DND-41 (cell line): ENCODE measurements around the gene CXCR3.
"Not testable (repeated sequence)": the region's sequence is repeated elsewhere in the genome, so short reads cannot be mapped to it uniquely, and the experiment has no call there.

ENCODE experiments used
- ATAC-seq: fragments of 200-7000 bp; cut with Tn5 transposase; 3 replicates; pipeline ENCODE4 v1.9.1; 2021; ENCODE audit warnings: low read depth; ENCODE audit not compliant: insufficient read depth
- DNase-seq: peaks from one replicate; pipeline ENCODE4 v3.0.0-alpha.2; 2020
- H2AFZ ChIP-seq: 2 replicates; pipeline ENCODE4 v1.6.0; 2012; ENCODE audit warnings: low read depth, low read length
- H3K27ac ChIP-seq: 2 replicates; pipeline ENCODE4 v1.5.1; 2012; ENCODE audit warnings: low read length, inconsistent platforms
- H3K27me3 ChIP-seq: fragments of 200-600 bp; sonication (generic); 2 replicates; pipeline ENCODE4 v1.6.0; 2012; ENCODE audit warnings: low read length, mild to moderate bottlenecking, inconsistent platforms; ENCODE audit not compliant: insufficient read depth, poor library complexity
- H3K36me3 ChIP-seq: 2 replicates; pipeline ENCODE4 v1.5.1; 2012; ENCODE audit warnings: low read length, inconsistent platforms; ENCODE audit not compliant: insufficient read depth
- H3K4me1 ChIP-seq: 2 replicates; pipeline ENCODE4 v1.5.1; 2012; ENCODE audit warnings: mild to moderate bottlenecking, low read length; ENCODE audit not compliant: insufficient read depth
- H3K4me2 ChIP-seq: 2 replicates; pipeline ENCODE4 v1.6.0; 2012; ENCODE audit warnings: mild to moderate bottlenecking, moderate library complexity, low read length, inconsistent platforms; ENCODE audit not compliant: insufficient read depth
- H3K4me3 ChIP-seq, 2 experiments: fragments of 200-600 bp in 1 of 2; shearing (Covaris generic) in 1 of 2; 2 replicates each; pipeline ENCODE4 v1.5.1; 2012 to 2016; ENCODE audit warnings: inconsistent platforms in 2 of 2, low read length in 2 of 2, mild to moderate bottlenecking in 2 of 2, low read depth in 1 of 2, moderate library complexity in 1 of 2
- H3K79me2 ChIP-seq: 2 replicates; pipeline ENCODE4 v1.6.0; 2012; ENCODE audit warnings: low read length, inconsistent platforms; ENCODE audit not compliant: insufficient read depth
- H3K9ac ChIP-seq: 2 replicates; pipeline ENCODE4 v1.6.0; 2012; ENCODE audit warnings: low read depth, mild to moderate bottlenecking, inconsistent platforms, low read length, moderate library complexity
- H3K9me3 ChIP-seq: 2 replicates; pipeline ENCODE4 v1.5.1; 2012; ENCODE audit warnings: low read length, moderate library complexity, mild to moderate bottlenecking, inconsistent platforms; ENCODE audit not compliant: insufficient read depth, severe bottlenecking
- H4K20me1 ChIP-seq: 2 replicates; pipeline ENCODE4 v1.6.0; 2012; ENCODE audit warnings: low read length; ENCODE audit not compliant: insufficient read depth
- EZH2 ChIP-seq: IDR thresholded peaks from 3 replicates; pipeline ENCODE4 v1.6.1; 2012; ENCODE audit warnings: borderline replicate concordance, low read depth, mild to moderate bottlenecking, moderate library complexity, low read length, inconsistent platforms; ENCODE audit not compliant: severe bottlenecking
- TF ChIP-seq, protein P1 (sequence below): IDR thresholded peaks from 2 replicates; pipeline ENCODE4 v1.5.1; 2012; ENCODE audit warnings: borderline replicate concordance, low read length, moderate library complexity, mild to moderate bottlenecking; ENCODE audit not compliant: poor library complexity, severe bottlenecking; ENCODE audit errors: extremely low read depth

Gene CXCR3

DNA sequence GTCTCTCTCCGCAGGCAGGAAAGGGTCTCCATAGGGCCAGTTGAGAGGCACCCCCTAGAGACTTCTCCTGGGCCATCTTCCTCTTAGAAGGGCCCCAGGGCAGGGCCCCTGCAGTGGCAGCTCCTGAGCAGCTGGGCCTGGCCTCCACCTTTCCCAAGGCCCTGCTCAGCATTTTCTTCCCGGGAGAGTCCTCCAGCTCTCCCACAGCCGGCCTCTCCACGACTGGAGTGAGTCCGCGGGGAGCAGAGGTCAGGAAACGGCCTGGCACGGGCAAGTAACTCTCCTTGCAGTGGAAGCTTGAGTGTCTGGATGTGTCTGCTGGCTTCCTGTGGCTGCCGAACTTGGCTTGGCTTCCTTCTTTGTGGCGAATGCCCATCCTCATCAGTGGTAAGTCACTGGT lies 47.4 kb upstream of the CXCR3 start:
- TF ChIP-seq, protein P1, sequence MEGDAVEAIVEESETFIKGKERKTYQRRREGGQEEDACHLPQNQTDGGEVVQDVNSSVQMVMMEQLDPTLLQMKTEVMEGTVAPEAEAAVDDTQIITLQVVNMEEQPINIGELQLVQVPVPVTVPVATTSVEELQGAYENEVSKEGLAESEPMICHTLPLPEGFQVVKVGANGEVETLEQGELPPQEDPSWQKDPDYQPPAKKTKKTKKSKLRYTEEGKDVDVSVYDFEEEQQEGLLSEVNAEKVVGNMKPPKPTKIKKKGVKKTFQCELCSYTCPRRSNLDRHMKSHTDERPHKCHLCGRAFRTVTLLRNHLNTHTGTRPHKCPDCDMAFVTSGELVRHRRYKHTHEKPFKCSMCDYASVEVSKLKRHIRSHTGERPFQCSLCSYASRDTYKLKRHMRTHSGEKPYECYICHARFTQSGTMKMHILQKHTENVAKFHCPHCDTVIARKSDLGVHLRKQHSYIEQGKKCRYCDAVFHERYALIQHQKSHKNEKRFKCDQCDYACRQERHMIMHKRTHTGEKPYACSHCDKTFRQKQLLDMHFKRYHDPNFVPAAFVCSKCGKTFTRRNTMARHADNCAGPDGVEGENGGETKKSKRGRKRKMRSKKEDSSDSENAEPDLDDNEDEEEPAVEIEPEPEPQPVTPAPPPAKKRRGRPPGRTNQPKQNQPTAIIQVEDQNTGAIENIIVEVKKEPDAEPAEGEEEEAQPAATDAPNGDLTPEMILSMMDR, result no peak
- TF ChIP-seq EZH2, result no peak
- H3K27me3 ChIP-seq, result peaks cover 7% of the 10 kb centered on the region
- H3K36me3 ChIP-seq, result no peaks in the 10 kb centered on the region
- DNase-seq (no peak), ATAC-seq (no peak)
- peaks cover 6% of the 10 kb centered on the region; the same call in 1 of the 2 replicates for H4K20me1 ChIP-seq
- H2AFZ ChIP-seq, result no peak overlapping the region
- H3K9me3 ChIP-seq, result no peaks in the 10 kb centered on the region
- no peak overlapping the region for H3K4me3 ChIP-seq
- no peaks in the 10 kb centered on the region for H3K79me2 ChIP-seq
- H3K9ac ChIP-seq, result no peak overlapping the region
- no peak overlapping the region for H3K27ac ChIP-seq
- H3K4me2 ChIP-seq, result no peak overlapping the region
- H3K4me1 ChIP-seq, result peaks cover 7% of the 10 kb centered on the region

DNA sequence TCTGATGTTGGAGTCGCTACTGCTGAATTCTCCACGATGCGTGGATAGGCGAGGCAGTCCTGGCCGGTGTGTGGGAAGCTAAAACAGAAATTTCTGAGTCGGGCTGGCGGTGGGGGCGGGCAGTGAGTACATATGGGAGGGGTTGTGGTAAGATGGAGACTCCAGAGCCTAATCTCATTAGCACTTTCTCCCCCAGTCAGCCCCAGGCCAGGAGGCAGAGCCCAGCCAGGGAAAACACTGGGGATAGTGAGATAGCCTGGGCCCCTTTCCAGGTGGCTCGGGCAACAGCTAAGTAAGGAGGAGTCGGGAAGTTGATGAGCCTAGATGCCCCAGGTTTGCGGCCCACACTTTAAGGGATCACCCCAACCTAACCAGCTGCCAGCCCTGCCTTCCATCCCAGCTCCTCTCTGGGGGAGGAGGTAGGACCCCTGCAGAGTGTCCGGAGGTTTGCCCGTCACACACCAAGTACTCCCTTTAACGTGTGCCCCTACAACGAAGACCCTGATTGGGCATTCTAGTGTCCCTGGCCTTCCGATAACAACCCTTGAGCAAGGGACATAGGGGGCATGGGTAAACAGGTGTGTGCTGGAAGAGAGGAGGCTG lies 46.7 kb upstream of the CXCR3 start:
- H3K36me3 ChIP-seq, result no peaks in the 10 kb centered on the region
- no peak overlapping the region for H3K4me3 ChIP-seq
- no peaks in the 10 kb centered on the region for H3K79me2 ChIP-seq
- no peak overlapping the region for H3K4me2 ChIP-seq
- DNase-seq, result no peak
- peaks cover 6% of the 10 kb centered on the region; the same call in 1 of the 2 replicates for H4K20me1 ChIP-seq
- H2AFZ ChIP-seq, result no peak overlapping the region
- peaks cover 7% of the 10 kb centered on the region for H3K4me1 ChIP-seq
- TF ChIP-seq EZH2, result no peak
- TF ChIP-seq, protein P1, result no peak
- ATAC-seq, result no peak
- no peak overlapping the region for H3K9ac ChIP-seq
- H3K27ac ChIP-seq, result no peak overlapping the region
- no peaks in the 10 kb centered on the region for H3K9me3 ChIP-seq
- H3K27me3 ChIP-seq, result peaks cover under 1% of the 10 kb centered on the region

DNA sequence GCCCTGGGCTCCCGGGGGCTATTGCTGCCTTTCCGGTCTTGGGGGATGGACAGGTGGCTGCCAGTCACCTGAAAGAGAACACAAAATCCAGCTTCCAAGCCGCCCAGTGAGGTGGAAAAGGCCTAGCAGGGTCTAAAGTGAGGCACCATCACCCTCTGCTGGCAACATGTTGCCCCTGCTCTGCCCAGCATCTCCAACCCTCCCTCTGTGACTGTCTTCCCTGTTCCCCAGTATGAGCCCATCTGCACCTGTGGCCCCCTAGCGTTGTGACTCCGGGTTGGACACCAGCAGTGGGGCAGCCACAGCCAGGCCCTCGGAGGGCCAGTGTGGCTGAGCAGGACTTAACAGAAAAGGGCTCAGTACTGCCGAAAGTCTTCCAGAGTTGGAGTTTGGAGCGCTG lies 45.9 kb upstream of the CXCR3 start:
- H3K9ac ChIP-seq, H3K36me3 ChIP-seq, H2AFZ ChIP-seq, H4K20me1 ChIP-seq, H3K4me2 ChIP-seq, H3K27me3 ChIP-seq, H3K4me3 ChIP-seq, H3K9me3 ChIP-seq, H3K27ac ChIP-seq, H3K4me1 ChIP-seq, H3K79me2 ChIP-seq: not testable (repeated sequence)
- ATAC-seq, result peak; percentile 70
- DNase-seq, result peak; percentile 30
- TF ChIP-seq, protein P1, result peak; percentile 52

DNA sequence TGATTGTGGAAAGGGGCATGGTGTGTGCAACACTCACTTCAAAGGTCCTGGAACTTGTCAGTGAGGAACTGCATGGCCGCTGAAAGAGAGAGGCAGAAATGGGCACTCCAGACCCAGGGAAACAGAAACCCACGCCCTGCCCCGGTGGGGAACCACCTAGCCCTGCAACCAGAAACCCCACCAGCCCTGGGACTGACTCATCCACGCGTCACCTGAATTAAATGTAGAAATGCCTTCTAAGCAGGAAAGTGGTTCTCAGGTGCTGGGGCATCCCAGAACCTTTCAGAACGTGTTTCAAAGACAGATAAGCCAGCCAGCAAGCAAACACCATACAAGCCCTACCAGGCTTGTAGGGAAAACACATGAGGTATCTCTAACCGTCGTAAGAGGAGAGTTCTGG lies 44.9 kb upstream of the CXCR3 start:
- not testable (repeated sequence) for H3K27ac ChIP-seq, H4K20me1 ChIP-seq, H3K4me3 ChIP-seq, H3K4me2 ChIP-seq, H2AFZ ChIP-seq, ATAC-seq, H3K36me3 ChIP-seq, H3K79me2 ChIP-seq, H3K9ac ChIP-seq, H3K27me3 ChIP-seq, H3K4me1 ChIP-seq, DNase-seq, H3K9me3 ChIP-seq

DNA sequence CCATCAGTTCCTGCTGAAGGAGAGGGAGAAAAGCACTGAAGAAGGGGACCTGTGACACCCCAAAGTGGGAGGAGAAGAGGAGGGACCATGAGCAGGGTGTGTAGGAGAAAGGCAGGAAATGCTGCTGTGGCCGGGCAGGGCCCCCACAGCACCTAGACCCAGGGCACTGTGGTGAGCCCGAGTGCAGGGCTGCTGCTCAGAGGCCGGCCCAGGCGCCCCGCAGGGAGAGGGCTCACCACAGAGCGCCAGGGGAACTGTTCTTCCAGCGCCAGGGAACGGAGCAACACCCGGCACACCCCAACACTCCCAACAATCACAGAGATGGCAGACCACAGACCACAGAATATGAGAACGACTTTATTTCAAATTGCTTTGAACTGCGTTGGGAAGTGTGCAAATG lies 44.3 kb upstream of the CXCR3 start:
- H4K20me1 ChIP-seq, H3K36me3 ChIP-seq, H3K4me2 ChIP-seq, H3K9ac ChIP-seq, H3K79me2 ChIP-seq, H2AFZ ChIP-seq, H3K27ac ChIP-seq, H3K9me3 ChIP-seq, H3K4me3 ChIP-seq, H3K4me1 ChIP-seq, H3K27me3 ChIP-seq: not testable (repeated sequence)
- DNase-seq (peak; percentile 49), ATAC-seq (peak; percentile 72)
